ENCODE data around the gene PINLYP.
A peak's percentile ranks its signal among the peaks of the same experiment; 100 is the strongest.

The PINLYP gene

GRCh38 chr19:43548706-43549105, 26.9 kb upstream of the PINLYP start:
- DNase-seq (ENCODE audit: low read depth) = no peak

GRCh38 chr19:43551399-43552197, 24.0 kb upstream of the PINLYP start:
- no peak for DNase-seq (ENCODE audit: low read depth)

GRCh38 chr19:43552198-43552450, 23.5 kb upstream of the PINLYP start:
- DNase-seq (ENCODE audit: low read depth) = no peak

GRCh38 chr19:43552616-43553015, 23.0 kb upstream of the PINLYP start:
- DNase-seq (ENCODE audit: low read depth) = no peak

GRCh38 chr19:43553656-43554055, 21.9 kb upstream of the PINLYP start:
- no peak for DNase-seq (ENCODE audit: low read depth)

- DNase-seq (ENCODE audit: low read depth) = no peak
These were observed 21.2 kb upstream of the PINLYP start for GRCh38 chr19:43554317-43554895.

GRCh38 chr19:43555185-43555770, 20.3 kb upstream of the PINLYP start:
- peak; percentile 57 for DNase-seq (ENCODE audit: low read depth)

GRCh38 chr19:43560687-43561086, 14.9 kb upstream of the PINLYP start:
- no peak for DNase-seq (ENCODE audit: low read depth)

- DNase-seq (ENCODE audit: low read depth) = no peak
These were observed 14.2 kb upstream of the PINLYP start for GRCh38 chr19:43561139-43561970.

- no peak for DNase-seq (ENCODE audit: low read depth)
These were observed 13.3 kb upstream of the PINLYP start for GRCh38 chr19:43562226-43562697.

- peak; percentile 66 for DNase-seq (ENCODE audit: low read depth)
These were observed 12.8 kb upstream of the PINLYP start for GRCh38 chr19:43562698-43563241.

GRCh38 chr19:43563816-43564457, 11.7 kb upstream of the PINLYP start:
- DNase-seq (ENCODE audit: low read depth) = no peak

GRCh38 chr19:43564800-43565199, 10.8 kb upstream of the PINLYP start:
- DNase-seq (ENCODE audit: low read depth) = no peak

GRCh38 chr19:43569657-43570056, 5.9 kb upstream of the PINLYP start:
- DNase-seq (ENCODE audit: low read depth) = no peak

GRCh38 chr19:43570174-43570791, 5.3 kb upstream of the PINLYP start:
- no peak for DNase-seq (ENCODE audit: low read depth)

GRCh38 chr19:43572171-43572588, 3.4 kb upstream of the PINLYP start:
- DNase-seq (ENCODE audit: low read depth) = no peak

GRCh38 chr19:43574424-43575155, 1.0 kb upstream of the PINLYP start:
- DNase-seq (ENCODE audit: low read depth) = no peak

GRCh38 chr19:43575955-43576878, 616 bp downstream of the PINLYP start:
- DNase-seq (ENCODE audit: low read depth) = no peak

GRCh38 chr19:43578787-43579186, 3.2 kb downstream of the PINLYP start:
- no peak for DNase-seq (ENCODE audit: low read depth)

GRCh38 chr19:43581467-43581866, 5.9 kb downstream of the PINLYP start:
- DNase-seq (ENCODE audit: low read depth) = no peak

Measured in fibroblast of gingiva (primary cell).